Muscle of back (tissue), 11 donors: ENCODE data around the gene ATG4A. TPM values are rescaled to one million over a fixed set of nuclear protein-coding genes. Genes with fewer than 3 reads are reported as not detected.

Experiments
- DNase-seq, 3 donors: peaks; one replicate each; pipeline versions ENCODE4 v3.0.0 to v3.0.0-alpha.2; 2013
- polyA plus RNA-seq, 10 donors: library from polyadenylated mRNA; unstranded; fragments of 120-200 nt; gene quantifications; one replicate each; pipeline ENCODE4 v1.2.1, GENCODE V29; 2013; ENCODE audit not compliant: insufficient read length in 10 of 10

Gene ATG4A
- polyA plus RNA-seq, 10 donors = 14.4 to 32.3 (median 24.0) TPM

GRCh38 chrX:108121291-108121690 is 29.7 kb downstream of the ATG4A start:
- no peak for DNase-seq

GRCh38 chrX:108122748-108123147 is 31.2 kb downstream of the ATG4A start:
- DNase-seq = no peak

GRCh38 chrX:108123591-108124366 is 32.2 kb downstream of the ATG4A start:
- no peak for DNase-seq

GRCh38 chrX:108126661-108127060 is 35.1 kb downstream of the ATG4A start:
- no peak for DNase-seq

GRCh38 chrX:108127152-108127551 is 35.6 kb downstream of the ATG4A start:
- DNase-seq = no peak

- DNase-seq = no peak
Measured at GRCh38 chrX:108130889-108131288, 39.3 kb downstream of the ATG4A start.

GRCh38 chrX:108131471-108131870 is 39.9 kb downstream of the ATG4A start:
- no peak for DNase-seq

- DNase-seq = no peak
Measured at GRCh38 chrX:108132034-108132433, 40.5 kb downstream of the ATG4A start.

GRCh38 chrX:108132876-108133275 is 41.3 kb downstream of the ATG4A start:
- DNase-seq = peak in 2 of 3 donors; percentile 17 to 58

- DNase-seq = no peak
Measured at GRCh38 chrX:108134724-108135123, 43.1 kb downstream of the ATG4A start.

- DNase-seq = no peak
Measured at GRCh38 chrX:108138814-108139702, 47.5 kb downstream of the ATG4A start.

GRCh38 chrX:108148524-108148923 is 56.9 kb downstream of the ATG4A start:
- no peak for DNase-seq

GRCh38 chrX:108156082-108156481 is 64.5 kb downstream of the ATG4A start:
- no peak for DNase-seq

GRCh38 chrX:108156934-108157466 is 65.4 kb downstream of the ATG4A start:
- no peak for DNase-seq

GRCh38 chrX:108157628-108158027 is 66.0 kb downstream of the ATG4A start:
- DNase-seq = no peak

GRCh38 chrX:108159028-108159670 is 67.6 kb downstream of the ATG4A start:
- DNase-seq = no peak

GRCh38 chrX:108160309-108160708 is 68.7 kb downstream of the ATG4A start:
- DNase-seq = no peak

GRCh38 chrX:108162265-108162664 is 70.7 kb downstream of the ATG4A start:
- no peak for DNase-seq

GRCh38 chrX:108163333-108164082 is 71.9 kb downstream of the ATG4A start:
- DNase-seq = no peak

GRCh38 chrX:108165383-108166111 is 74.0 kb downstream of the ATG4A start:
- peak; percentile 4 to 32 (median 7) for DNase-seq
